Measurements from ENCODE around the gene TMOD3. TPM values are rescaled to one million over a fixed set of nuclear protein-coding genes. Genes with fewer than 3 reads are reported as not detected.
A peak's percentile ranks its signal among the peaks of the same experiment; 100 is the strongest.

Gene TMOD3
- total RNA-seq, 2 donors from 2014 or later, result 22.7 to 23.9 TPM

- no peak for ATAC-seq
- intact Hi-C loops (cut with DNase I), result no loop called here
- no peak for DNase-seq
Measured at GRCh38 chr15:51816611-51817010, 12.8 kb upstream of the TMOD3 start.

GRCh38 chr15:51818150-51818549 is 11.3 kb upstream of the TMOD3 start:
- DNase-seq, result no peak
- intact Hi-C loops (cut with DNase I), result no loop called here
- ATAC-seq, result no peak

- intact Hi-C loops (cut with DNase I), result no loop called here
- ATAC-seq (no peak), DNase-seq (no peak)
Measured at GRCh38 chr15:51825698-51826097, 3.8 kb upstream of the TMOD3 start.

GRCh38 chr15:51828621-51829375 is 655 bp upstream of the TMOD3 start:
- no peak for DNase-seq
- intact Hi-C loops (cut with DNase I), result no loop called here
- ATAC-seq, result no peak

GRCh38 chr15:51830276-51830806 is 888 bp downstream of the TMOD3 start:
- ATAC-seq (peak; percentile 25 to 40), DNase-seq (no peak)
- intact Hi-C loops (cut with DNase I), result no loop called here

- no peak for ATAC-seq
- no peak for DNase-seq
- intact Hi-C loops (cut with DNase I), result no loop called here
Measured at GRCh38 chr15:51833772-51834171, 4.3 kb downstream of the TMOD3 start.

GRCh38 chr15:51837792-51838251 is 8.4 kb downstream of the TMOD3 start:
- ATAC-seq (peak; percentile 18 to 23), DNase-seq (no peak)
- intact Hi-C loops (cut with DNase I), result no loop called here

GRCh38 chr15:51838270-51838669 is 8.8 kb downstream of the TMOD3 start:
- intact Hi-C loops (cut with DNase I), result no loop called here
- DNase-seq, result no peak
- no peak for ATAC-seq

- ATAC-seq (no peak), DNase-seq (no peak)
- intact Hi-C loops (cut with DNase I), result no loop called here
Measured at GRCh38 chr15:51840692-51841091, 11.2 kb downstream of the TMOD3 start.

GRCh38 chr15:51841406-51842040 is 12.1 kb downstream of the TMOD3 start:
- no peak for DNase-seq
- peak in 1 of 2 donors; percentile 6 for ATAC-seq
- intact Hi-C loops (cut with DNase I), result no loop called here

GRCh38 chr15:51842265-51842664 is 12.8 kb downstream of the TMOD3 start:
- ATAC-seq, result no peak
- intact Hi-C loops (cut with DNase I), result no loop called here
- DNase-seq, result no peak

GRCh38 chr15:51842852-51843737 is 13.6 kb downstream of the TMOD3 start:
- intact Hi-C loops (cut with DNase I), result no loop called here
- peak in 1 of 2 donors; percentile 41 for ATAC-seq
- no peak for DNase-seq

- no peak for DNase-seq
- intact Hi-C loops (cut with DNase I), result no loop called here
- no peak for ATAC-seq
Measured at GRCh38 chr15:51844747-51845426, 15.4 kb downstream of the TMOD3 start.

GRCh38 chr15:51846066-51846462 is 16.6 kb downstream of the TMOD3 start:
- intact Hi-C loops (cut with DNase I), result no loop called here
- no peak for DNase-seq
- ATAC-seq, result peak in 1 of 2 donors; percentile 16

- ATAC-seq (peak; percentile 27 to 67), DNase-seq (no peak)
- intact Hi-C loops (cut with DNase I), result no loop called here
Measured at GRCh38 chr15:51846463-51847230, 17.2 kb downstream of the TMOD3 start.

GRCh38 chr15:51848811-51849210 is 19.4 kb downstream of the TMOD3 start:
- DNase-seq (no peak), ATAC-seq (peak in 1 of 2 donors; percentile 53)
- intact Hi-C loops (cut with DNase I), result no loop called here

GRCh38 chr15:51849860-51850259 is 20.4 kb downstream of the TMOD3 start:
- ATAC-seq, result no peak
- intact Hi-C loops (cut with DNase I), result no loop called here
- no peak for DNase-seq

- no peak for DNase-seq
- ATAC-seq, result no peak
- intact Hi-C loops (cut with DNase I), result no loop called here
Measured at GRCh38 chr15:51853998-51854397, 24.5 kb downstream of the TMOD3 start.

All from left cardiac atrium (tissue), 4 donors.